Measurements from ENCODE around the gene PRR12.

PRR12 gene

DNA sequence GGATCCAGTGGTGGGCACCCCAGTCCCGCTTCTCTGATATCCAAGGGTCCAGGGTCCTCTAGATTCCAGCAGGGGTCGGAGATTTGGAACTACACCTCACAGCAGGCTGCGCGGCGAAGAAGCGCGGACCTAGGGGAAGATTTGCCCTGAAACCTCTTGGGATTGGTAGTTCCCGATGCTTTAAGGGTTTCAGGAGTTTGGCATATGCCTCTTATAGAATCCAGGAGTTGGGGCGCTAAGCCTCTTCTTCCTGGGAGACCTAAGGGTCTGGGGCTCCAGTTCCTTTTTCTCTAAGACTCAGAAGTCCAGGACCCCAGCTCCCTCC is 75.1 kb downstream of the PRR12 start:
- DNase-seq (ENCODE audit: low spot score), result no peak

DNA sequence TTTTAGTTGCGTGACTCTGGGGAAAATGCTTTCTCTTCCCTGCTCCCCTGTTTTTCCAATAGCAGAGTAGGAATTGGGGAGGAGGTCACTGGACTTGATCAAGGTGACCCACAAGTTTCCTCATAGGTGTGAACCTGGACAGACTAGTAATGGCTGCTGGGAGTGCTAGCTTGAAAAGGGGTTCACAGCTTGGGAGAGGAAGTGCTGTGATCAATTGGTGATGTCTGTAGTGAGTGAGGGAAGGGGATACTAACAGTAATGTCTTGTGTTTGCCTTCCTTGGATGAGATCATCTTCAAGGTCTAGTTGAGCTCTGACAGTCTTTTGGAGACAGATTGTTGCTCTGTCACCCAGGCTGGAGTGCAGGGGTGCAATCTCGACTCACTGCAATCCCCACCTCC is 76.5 kb downstream of the PRR12 start:
- DNase-seq (ENCODE audit: low spot score), result no peak

DNA sequence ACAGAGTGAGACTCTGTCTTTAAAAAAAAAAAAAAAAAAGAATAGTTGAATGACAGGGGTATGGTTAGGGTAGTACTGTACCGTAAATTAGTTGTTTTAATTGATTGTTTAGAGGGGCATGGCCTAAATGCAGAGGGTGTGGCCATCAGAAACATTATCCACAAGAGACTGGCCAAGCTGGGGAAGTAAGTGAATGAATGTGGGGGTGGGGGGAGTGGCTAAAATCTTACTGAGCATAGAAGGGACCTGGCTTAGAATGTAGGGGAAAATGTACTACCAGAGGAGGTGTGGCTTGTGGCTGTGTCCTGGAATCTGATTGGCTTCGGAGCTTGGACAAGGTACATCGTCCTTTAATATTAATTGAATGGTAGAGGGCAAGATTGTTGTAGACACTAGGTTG is 78.5 kb downstream of the PRR12 start:
- DNase-seq (ENCODE audit: low spot score), result no peak

DNA sequence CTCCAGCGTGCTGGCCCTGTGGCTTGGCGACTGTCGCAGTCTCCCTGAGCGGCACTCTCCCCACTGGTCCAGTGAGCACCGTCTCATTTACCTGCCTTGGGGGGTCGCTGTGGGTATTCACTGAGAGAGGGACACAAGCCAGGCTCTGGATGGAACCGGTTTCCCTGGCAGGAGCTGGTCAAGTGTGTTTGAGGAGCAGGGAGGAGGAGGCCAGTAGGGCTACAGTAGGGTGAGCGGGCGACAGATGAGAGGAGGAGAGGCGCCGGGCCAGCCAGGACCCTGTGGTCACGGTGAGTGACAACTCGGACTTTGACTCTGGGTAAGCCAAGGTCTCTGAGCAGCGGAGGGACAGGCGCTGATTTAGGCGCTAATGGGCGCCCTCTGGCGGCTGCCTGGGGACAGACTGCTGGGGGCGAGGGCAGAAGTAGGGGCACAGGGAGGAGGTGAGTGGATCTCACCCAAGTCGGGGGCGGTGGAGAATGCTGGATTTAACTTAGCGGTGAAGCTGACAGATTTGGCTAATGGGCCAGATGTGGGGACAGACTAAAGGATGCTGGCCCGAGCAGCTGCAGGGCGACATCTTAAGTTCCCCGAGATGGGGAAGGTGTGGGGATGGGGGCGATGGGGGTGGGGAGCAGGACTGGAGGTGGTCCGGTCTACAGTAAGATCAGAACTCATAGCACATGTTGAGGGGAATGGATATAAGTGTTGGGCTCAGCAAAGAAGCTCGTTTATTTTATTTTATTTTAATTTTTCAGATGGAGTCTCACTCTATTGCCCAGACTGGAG is 81.3 kb downstream of the PRR12 start:
- peak; percentile 88 for DNase-seq (ENCODE audit: low spot score)
